CD14-positive monocyte (primary cell): ENCODE results near the gene SMURF1. TPM values are rescaled to one million over a fixed set of nuclear protein-coding genes. Genes with fewer than 3 reads are reported as not detected.
A peak's percentile ranks its signal among the peaks of the same experiment; 100 is the strongest.

Experiments used
- DNase-seq, 3 donors: peaks; one replicate each; pipeline ENCODE4 v3.0.0-alpha.2; 2011 to 2022
- H2AFZ ChIP-seq: 2 replicates; pipeline ENCODE4 v1.6.0; 2012; ENCODE audit warnings: mild to moderate bottlenecking, low read depth, low read length, inconsistent platforms; ENCODE audit not compliant: insufficient read depth, poor library complexity, severe bottlenecking
- H3K27ac ChIP-seq, 2 donors: 1 replicate in 1 of 2; 2 replicates in 1 of 2; pipeline ENCODE4 v1.5.1; 2012 to 2013; ENCODE audit warnings: low read length in 2 of 2, control low read depth in 1 of 2, inconsistent platforms in 1 of 2, low read depth in 1 of 2, mild to moderate bottlenecking in 1 of 2
- H3K27me3 ChIP-seq, 2 donors: one replicate each; pipeline versions ENCODE4 v1.6.0 to v1.6.1; 2011 to 2013; ENCODE audit warnings: low read length in 2 of 2; ENCODE audit not compliant: control insufficient read depth in 2 of 2, insufficient read depth in 2 of 2
- H3K36me3 ChIP-seq, 2 donors: replicated peaks in 1 of 2; 1 replicate in 1 of 2; 2 replicates in 1 of 2; pipeline versions ENCODE4 v1.5.1 to v1.6.1; 2012 to 2013; ENCODE audit warnings: low read length in 2 of 2, control low read depth in 1 of 2, inconsistent platforms in 1 of 2, mild to moderate bottlenecking in 1 of 2; ENCODE audit not compliant: insufficient read depth in 2 of 2, control insufficient read depth in 1 of 2
- H3K4me1 ChIP-seq, 2 donors: 1 replicate in 1 of 2; 2 replicates in 1 of 2; pipeline versions ENCODE4 v1.5.1 to v1.6.1; 2012 to 2013; ENCODE audit warnings: low read length in 2 of 2, control low read depth in 1 of 2, inconsistent platforms in 1 of 2, mild to moderate bottlenecking in 1 of 2, moderate library complexity in 1 of 2; ENCODE audit not compliant: insufficient read depth in 2 of 2, control insufficient read depth in 1 of 2
- H3K4me2 ChIP-seq: replicated peaks from 2 replicates; pipeline ENCODE3; 2012; ENCODE audit warnings: low read length, moderate library complexity, mild to moderate bottlenecking; ENCODE audit not compliant: poor library complexity, severe bottlenecking; ENCODE audit errors: extremely low read depth
- H3K4me3 ChIP-seq, 3 experiments: fragments of 200-600 bp in 1 of 3; sonication (generic) in 1 of 3; replicated peaks in 1 of 3; 1 replicate in 2 of 3; 2 replicates in 1 of 3; pipeline ENCODE4 v1.5.1; 2011 to 2013; ENCODE audit warnings: low read length in 3 of 3, mild to moderate bottlenecking in 3 of 3, control low read depth in 2 of 3, low read depth in 2 of 3, inconsistent platforms in 1 of 3, moderate library complexity in 1 of 3
- H3K79me2 ChIP-seq: 2 replicates; pipeline ENCODE4 v1.6.0; 2012; ENCODE audit warnings: mild to moderate bottlenecking, control low read depth, inconsistent platforms, low read length, moderate library complexity; ENCODE audit not compliant: insufficient read depth
- H3K9ac ChIP-seq: 2 replicates; pipeline ENCODE4 v1.6.0; 2017; ENCODE audit warnings: low read length, mild to moderate bottlenecking; ENCODE audit not compliant: insufficient read depth, poor library complexity, severe bottlenecking
- H3K9me3 ChIP-seq, 2 donors: replicated peaks in 1 of 2; 1 replicate in 1 of 2; 2 replicates in 1 of 2; pipeline versions ENCODE4 v1.5.1 to v1.6.1; 2012 to 2013; ENCODE audit warnings: low read length in 2 of 2, control low read depth in 1 of 2; ENCODE audit not compliant: control insufficient read depth in 1 of 2, insufficient read depth in 1 of 2
- H4K20me1 ChIP-seq: 2 replicates; pipeline ENCODE4 v1.6.0; 2012; ENCODE audit warnings: mild to moderate bottlenecking, low read length, control low read depth, moderate library complexity; ENCODE audit not compliant: insufficient read depth
- H3K27ac Mint-ChIP-seq, 7 donors: one replicate each; pipeline ENCODE4 v1.8.0; 2020; ENCODE audit warnings: mild to moderate bottlenecking in 7 of 7, mixed read lengths in 7 of 7, moderate library complexity in 6 of 7, inconsistent platforms in 2 of 7
- H3K27me3 Mint-ChIP-seq, 3 donors: one replicate each; pipeline ENCODE4 v1.8.0; 2021 to 2022; ENCODE audit warnings: low read depth in 3 of 3, mild to moderate bottlenecking in 3 of 3, mixed read lengths in 3 of 3, moderate library complexity in 3 of 3, inconsistent platforms in 1 of 3
- H3K36me3 Mint-ChIP-seq, 2 donors: one replicate each; pipeline ENCODE4 v1.8.0; 2020; ENCODE audit warnings: mixed read lengths in 2 of 2, inconsistent platforms in 1 of 2, mild to moderate bottlenecking in 1 of 2
- H3K4me1 Mint-ChIP-seq: one replicate; pipeline ENCODE4 v1.8.0; 2020; ENCODE audit warnings: mild to moderate bottlenecking, mixed read lengths
- H3K4me3 Mint-ChIP-seq, 2 donors: one replicate each; pipeline ENCODE4 v1.8.0; 2020; ENCODE audit warnings: mild to moderate bottlenecking in 2 of 2, mixed read lengths in 2 of 2, moderate library complexity in 1 of 2
- H3K9me3 Mint-ChIP-seq, 7 donors: one replicate each; pipeline ENCODE4 v1.8.0; 2020 to 2022; ENCODE audit warnings: mixed read lengths in 7 of 7, mild to moderate bottlenecking in 6 of 7, moderate library complexity in 6 of 7, inconsistent platforms in 2 of 7
- WGBS: methylation state at CpG from one replicate; pipeline ENCODE4 v1.1.5; 2013; ENCODE audit warnings: missing lambda C conversion rate; ENCODE audit not compliant: insufficient coverage; 5-methylcytosine and 5-hydroxymethylcytosine counted together
- intact Hi-C, 2 donors: fragments of 100-400 bp; cut with micrococcal nuclease; formaldehyde crosslinking; loops; one replicate each; pipeline versions ENCODE4 v1.15.0 to v1.15.1; 2023
- polyA plus RNA-seq, 3 donors: library from polyadenylated mRNA; depleted of rRNA in 1 of 3; unstranded in 2 of 3; stranded (reverse) in 1 of 3; fragments of 300-500 nt in 2 of 3; fragments of >200 nt in 1 of 3; fragmentation: Illumina TruSeq in 2 of 3; gene quantifications; 1 replicate in 2 of 3; 2 replicates in 1 of 3; pipeline ENCODE4 v1.2.3, GENCODE V29; 2012 to 2021
- TF ChIP-seq, protein P1 (sequence below): fragments of 200-600 bp; IDR thresholded peaks from one replicate; pipeline ENCODE4 v1.8.0; 2022; ENCODE audit warnings: antibody characterized with exemption, mild to moderate bottlenecking

Gene SMURF1
- polyA plus RNA-seq, 3 donors: 0.48 to 15.8 (median 1.6) TPM

GRCh38 chr7:99090771-99091542, 53.0 kb downstream of the SMURF1 start:
- H3K27ac Mint-ChIP-seq: peak overlapping the region in 1 of 7 donors; percentile 20
- Histone ChIP-seq H3K79me2 (peaks cover 93% of the 10 kb centered on the region), H3K27ac (no peak overlapping the region), H3K9ac (no peak overlapping the region), H3K4me2 (no peak overlapping the region), H3K4me3 (no peak overlapping the region), H3K27me3 (no peaks in the 10 kb centered on the region), H3K36me3 (peaks cover 0 to 7% of the 10 kb centered on the region in 2 donors), H2AFZ (no peak overlapping the region), H3K4me1 (no peaks in the 10 kb centered on the region), H4K20me1 (peaks cover 96% of the 10 kb centered on the region), H3K9me3 (peaks cover under 1 to 6% of the 10 kb centered on the region in 2 donors)
- H3K9me3 Mint-ChIP-seq: peaks cover 0 to 5% (median 5%) of the 10 kb centered on the region in 7 donors
- no peaks in the 10 kb centered on the region for H3K4me1 Mint-ChIP-seq
- no peaks in the 10 kb centered on the region for H3K27me3 Mint-ChIP-seq
- no peak for DNase-seq
- intact Hi-C loops: no loop called here
- 100% methylated on average over 2 of the region's 6 CpGs for WGBS
- no peak overlapping the region for H3K4me3 Mint-ChIP-seq
- H3K36me3 Mint-ChIP-seq: peaks cover 11 to 17% of the 10 kb centered on the region in 2 donors
- TF ChIP-seq, protein P1, sequence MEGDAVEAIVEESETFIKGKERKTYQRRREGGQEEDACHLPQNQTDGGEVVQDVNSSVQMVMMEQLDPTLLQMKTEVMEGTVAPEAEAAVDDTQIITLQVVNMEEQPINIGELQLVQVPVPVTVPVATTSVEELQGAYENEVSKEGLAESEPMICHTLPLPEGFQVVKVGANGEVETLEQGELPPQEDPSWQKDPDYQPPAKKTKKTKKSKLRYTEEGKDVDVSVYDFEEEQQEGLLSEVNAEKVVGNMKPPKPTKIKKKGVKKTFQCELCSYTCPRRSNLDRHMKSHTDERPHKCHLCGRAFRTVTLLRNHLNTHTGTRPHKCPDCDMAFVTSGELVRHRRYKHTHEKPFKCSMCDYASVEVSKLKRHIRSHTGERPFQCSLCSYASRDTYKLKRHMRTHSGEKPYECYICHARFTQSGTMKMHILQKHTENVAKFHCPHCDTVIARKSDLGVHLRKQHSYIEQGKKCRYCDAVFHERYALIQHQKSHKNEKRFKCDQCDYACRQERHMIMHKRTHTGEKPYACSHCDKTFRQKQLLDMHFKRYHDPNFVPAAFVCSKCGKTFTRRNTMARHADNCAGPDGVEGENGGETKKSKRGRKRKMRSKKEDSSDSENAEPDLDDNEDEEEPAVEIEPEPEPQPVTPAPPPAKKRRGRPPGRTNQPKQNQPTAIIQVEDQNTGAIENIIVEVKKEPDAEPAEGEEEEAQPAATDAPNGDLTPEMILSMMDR: no peak

GRCh38 chr7:99089914-99090629, 53.8 kb downstream of the SMURF1 start:
- Histone ChIP-seq H3K27me3 (no peaks in the 10 kb centered on the region), H3K4me1 (no peaks in the 10 kb centered on the region), H3K36me3 (peaks cover 0 to 8% of the 10 kb centered on the region in 2 donors), H3K27ac (no peak overlapping the region), H3K9me3 (peaks cover 3 to 6% of the 10 kb centered on the region in 2 donors), H3K4me2 (no peak overlapping the region), H3K4me3 (no peak overlapping the region), H4K20me1 (peaks cover 93% of the 10 kb centered on the region), H2AFZ (no peak overlapping the region), H3K9ac (no peak overlapping the region), H3K79me2 (peaks cover 92% of the 10 kb centered on the region)
- H3K4me1 Mint-ChIP-seq: no peaks in the 10 kb centered on the region
- peak overlapping the region in 1 of 7 donors; percentile 11 for H3K27ac Mint-ChIP-seq
- TF ChIP-seq, protein P1: no peak
- intact Hi-C loops: no loop called here
- H3K4me3 Mint-ChIP-seq: no peak overlapping the region
- no peak for DNase-seq
- H3K9me3 Mint-ChIP-seq: peaks cover 0 to 7% (median 6%) of the 10 kb centered on the region in 7 donors
- no CpG with 5 or more reads among the region's 7 CpGs for WGBS
- no peaks in the 10 kb centered on the region for H3K27me3 Mint-ChIP-seq
- peaks cover 11 to 20% of the 10 kb centered on the region in 2 donors for H3K36me3 Mint-ChIP-seq
